Measurements from ENCODE around the gene KRT12.

KRT12 gene

DNA sequence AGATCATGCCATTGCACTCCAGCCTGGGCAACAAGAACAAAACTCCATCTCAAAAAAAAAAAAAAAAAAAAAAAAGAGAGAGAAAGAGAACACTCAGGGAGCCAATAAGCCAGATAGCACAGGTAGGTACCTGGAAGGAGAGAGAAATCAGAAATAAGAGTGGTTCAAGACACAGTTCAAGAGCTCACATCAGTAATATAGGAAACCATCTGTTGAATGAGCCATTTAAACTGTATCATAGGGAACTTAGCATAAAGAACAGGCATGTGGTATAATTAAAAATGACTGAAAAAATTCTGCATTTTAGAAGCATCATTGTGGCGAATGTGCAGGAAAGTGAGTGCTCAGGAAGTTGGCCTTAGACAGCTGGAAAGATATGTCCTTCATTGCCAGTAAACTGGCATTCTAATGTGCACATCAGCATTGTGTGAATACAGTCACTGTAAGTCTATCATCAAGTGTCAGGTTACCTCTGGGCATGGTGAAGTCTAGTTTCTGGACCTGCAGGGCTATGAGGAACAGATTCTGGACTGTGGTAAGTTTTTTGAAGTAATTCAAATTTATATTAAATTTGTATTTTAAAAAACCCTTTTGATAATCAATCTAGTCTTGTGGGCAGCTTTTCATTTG is 20.4 kb downstream of the KRT12 start:
- Mint-ChIP-seq H3K27ac (no peak overlapping the region), H3K4me1 (ENCODE audit: low read depth) (no peaks in the 10 kb centered on the region), H3K36me3 (ENCODE audit: low read depth) (no peaks in the 10 kb centered on the region), H3K27me3 (peaks cover 46% of the 10 kb centered on the region), H3K9me3 (no peaks in the 10 kb centered on the region), H3K4me3 (no peak overlapping the region)
- intact Hi-C loops (cut with micrococcal nuclease) = no loop called here

GRCh38 chr17:40844671-40845107 is 22.3 kb downstream of the KRT12 start:
- intact Hi-C loops (cut with micrococcal nuclease) = no loop called here
- no peaks in the 10 kb centered on the region for H3K4me1 Mint-ChIP-seq (ENCODE audit: low read depth)
- no peak overlapping the region for H3K4me3 Mint-ChIP-seq
- no peak overlapping the region for H3K27ac Mint-ChIP-seq
- H3K36me3 Mint-ChIP-seq (ENCODE audit: low read depth) = no peaks in the 10 kb centered on the region
- H3K9me3 Mint-ChIP-seq = no peaks in the 10 kb centered on the region
- H3K27me3 Mint-ChIP-seq = peaks cover 54% of the 10 kb centered on the region

DNA sequence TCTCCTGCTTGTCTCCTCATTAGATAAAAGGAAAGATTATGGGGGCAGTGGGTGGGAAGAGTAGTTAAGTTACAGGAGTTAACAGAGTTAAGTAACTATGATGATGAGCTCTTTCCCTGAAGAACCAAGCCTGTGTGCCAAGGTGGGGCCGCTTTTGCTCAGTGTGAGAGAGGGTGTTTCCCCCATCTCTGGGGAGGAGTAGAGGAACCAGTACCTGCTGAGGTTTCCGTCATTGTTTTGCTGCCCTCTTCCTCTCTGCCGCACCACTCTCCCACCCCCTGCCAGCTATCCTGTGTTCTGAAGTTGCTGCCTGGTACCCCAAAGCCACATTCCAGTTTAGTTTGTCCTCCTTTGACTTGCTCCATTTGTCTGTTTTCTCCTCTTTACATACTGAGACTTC is 23.8 kb downstream of the KRT12 start:
- Mint-ChIP-seq H3K36me3 (ENCODE audit: low read depth) (no peaks in the 10 kb centered on the region), H3K4me1 (ENCODE audit: low read depth) (no peaks in the 10 kb centered on the region), H3K9me3 (no peaks in the 10 kb centered on the region), H3K4me3 (no peak overlapping the region), H3K27ac (no peak overlapping the region), H3K27me3 (peaks cover 57% of the 10 kb centered on the region)
- intact Hi-C loops (cut with micrococcal nuclease) = no loop called here

DNA sequence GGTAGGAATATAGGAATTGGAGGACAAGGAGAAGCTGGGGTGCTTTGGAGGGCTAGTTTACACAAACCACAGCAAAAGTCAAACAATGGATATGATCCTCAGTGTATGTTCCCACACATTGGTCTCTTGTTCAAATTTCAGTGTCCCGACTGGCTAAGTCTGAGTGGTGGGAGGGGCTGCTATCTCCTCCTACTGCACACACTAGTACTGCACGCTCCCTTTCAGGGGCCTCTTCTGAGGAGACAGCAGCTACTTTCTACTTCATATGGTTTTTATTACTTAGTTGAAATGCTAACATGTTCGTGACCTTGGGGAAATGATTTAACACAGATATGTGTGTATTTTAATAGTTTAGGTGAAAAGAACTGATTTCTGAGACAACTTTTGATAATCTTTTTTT is 25.8 kb downstream of the KRT12 start:
- no peak overlapping the region for H3K4me3 Mint-ChIP-seq
- peaks cover 50% of the 10 kb centered on the region for H3K27me3 Mint-ChIP-seq
- no peaks in the 10 kb centered on the region for H3K4me1 Mint-ChIP-seq (ENCODE audit: low read depth)
- no peaks in the 10 kb centered on the region for H3K9me3 Mint-ChIP-seq
- no peak overlapping the region for H3K27ac Mint-ChIP-seq
- H3K36me3 Mint-ChIP-seq (ENCODE audit: low read depth) = no peaks in the 10 kb centered on the region
- intact Hi-C loops (cut with micrococcal nuclease) = no loop called here

- Mint-ChIP-seq H3K27me3 (peaks cover 32% of the 10 kb centered on the region), H3K27ac (no peak overlapping the region), H3K36me3 (ENCODE audit: low read depth) (no peaks in the 10 kb centered on the region), H3K9me3 (no peaks in the 10 kb centered on the region), H3K4me3 (no peak overlapping the region), H3K4me1 (ENCODE audit: low read depth) (no peaks in the 10 kb centered on the region)
- intact Hi-C loops (cut with micrococcal nuclease) = no loop called here
Measured at GRCh38 chr17:40839194-40839593, 27.8 kb downstream of the KRT12 start.

DNA sequence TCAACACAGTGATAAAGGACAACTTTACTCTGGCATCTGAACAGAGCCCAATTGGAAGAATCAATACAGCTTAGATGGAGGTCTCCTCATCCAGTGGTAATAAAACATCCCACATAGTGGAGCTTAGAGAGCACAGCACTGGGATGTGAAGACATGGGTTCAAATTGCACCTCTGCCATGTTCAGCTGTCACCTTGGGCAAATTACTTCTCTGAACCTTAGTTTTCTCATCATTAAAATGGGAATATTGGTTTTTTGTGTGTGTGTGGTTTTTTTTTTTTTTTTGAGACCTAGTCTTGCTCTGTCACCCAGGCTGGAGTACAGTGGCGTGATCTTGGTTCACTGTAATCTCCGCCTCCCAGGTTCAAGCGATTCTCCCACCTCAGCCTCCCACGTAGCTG is 31.0 kb downstream of the KRT12 start:
- H3K27ac Mint-ChIP-seq = no peak overlapping the region
- no peaks in the 10 kb centered on the region for H3K4me1 Mint-ChIP-seq (ENCODE audit: low read depth)
- no peak overlapping the region for H3K4me3 Mint-ChIP-seq
- intact Hi-C loops (cut with micrococcal nuclease) = no loop called here
- peaks cover 17% of the 10 kb centered on the region for H3K27me3 Mint-ChIP-seq
- no peaks in the 10 kb centered on the region for H3K9me3 Mint-ChIP-seq
- H3K36me3 Mint-ChIP-seq (ENCODE audit: low read depth) = no peaks in the 10 kb centered on the region

DNA sequence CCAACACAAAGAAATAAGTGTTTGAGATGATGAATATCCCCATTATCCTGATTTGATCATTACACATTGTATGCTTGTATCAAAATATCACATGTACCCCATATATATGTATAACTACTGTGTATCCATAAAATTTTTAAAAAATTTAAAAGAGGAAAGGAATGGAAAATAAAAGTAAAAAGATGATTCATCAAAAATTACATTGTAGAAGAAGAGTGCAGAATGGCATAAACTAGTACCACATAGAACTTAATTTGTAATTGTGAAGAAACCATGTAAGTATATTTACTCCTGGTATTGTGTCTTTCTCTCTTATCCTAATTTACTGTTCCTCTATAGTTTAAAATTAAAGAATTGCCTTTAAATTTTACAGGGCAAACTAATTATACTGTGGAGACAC is 33.1 kb downstream of the KRT12 start:
- Mint-ChIP-seq H3K27ac (no peak overlapping the region), H3K9me3 (no peaks in the 10 kb centered on the region), H3K4me3 (no peak overlapping the region), H3K27me3 (peaks cover 7% of the 10 kb centered on the region), H3K4me1 (ENCODE audit: low read depth) (no peaks in the 10 kb centered on the region), H3K36me3 (ENCODE audit: low read depth) (no peaks in the 10 kb centered on the region)
- intact Hi-C loops (cut with micrococcal nuclease) = no loop called here

GRCh38 chr17:40832840-40833239 is 34.2 kb downstream of the KRT12 start:
- Mint-ChIP-seq H3K4me3 (no peak overlapping the region), H3K4me1 (ENCODE audit: low read depth) (no peaks in the 10 kb centered on the region), H3K27me3 (peaks cover 8% of the 10 kb centered on the region), H3K9me3 (no peaks in the 10 kb centered on the region), H3K27ac (no peak overlapping the region), H3K36me3 (ENCODE audit: low read depth) (no peaks in the 10 kb centered on the region)
- intact Hi-C loops (cut with micrococcal nuclease) = no loop called here

- peaks cover 22% of the 10 kb centered on the region for H3K27me3 Mint-ChIP-seq
- no peaks in the 10 kb centered on the region for H3K9me3 Mint-ChIP-seq
- H3K36me3 Mint-ChIP-seq (ENCODE audit: low read depth) = no peaks in the 10 kb centered on the region
- intact Hi-C loops (cut with micrococcal nuclease) = no loop called here
- no peak overlapping the region for H3K4me3 Mint-ChIP-seq
- no peaks in the 10 kb centered on the region for H3K4me1 Mint-ChIP-seq (ENCODE audit: low read depth)
- H3K27ac Mint-ChIP-seq = no peak overlapping the region
Measured at GRCh38 chr17:40830085-40830776, 36.8 kb downstream of the KRT12 start.

DNA sequence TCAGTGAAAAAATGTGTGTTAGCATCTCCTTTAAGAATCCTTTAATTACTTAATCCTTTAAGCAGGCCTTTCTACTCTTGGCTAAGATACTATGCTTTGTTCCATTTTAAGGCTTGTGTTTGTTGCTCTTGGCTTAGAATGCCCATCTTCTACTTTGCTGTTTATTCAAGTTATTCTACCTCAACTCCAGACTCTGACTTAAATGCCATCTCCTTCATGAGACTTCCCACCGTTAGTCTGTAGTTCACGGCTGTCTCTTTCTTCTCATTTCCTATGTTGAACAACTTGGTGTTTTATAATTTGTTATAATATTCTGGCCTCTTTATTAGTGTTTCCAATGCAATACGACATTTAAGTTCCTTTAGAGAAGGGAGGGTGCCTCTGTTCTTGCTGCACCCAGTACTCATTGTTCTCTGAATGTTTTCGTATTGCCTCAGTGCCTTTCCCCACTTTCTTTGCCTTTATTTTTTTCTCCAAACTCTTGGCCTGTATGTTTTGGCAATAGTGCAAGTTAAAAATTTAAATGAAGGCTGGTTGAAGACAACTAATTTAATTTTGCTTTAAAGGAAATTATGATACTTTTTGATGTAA is 38.5 kb downstream of the KRT12 start:
- intact Hi-C loops (cut with micrococcal nuclease) = no loop called here
- H3K9me3 Mint-ChIP-seq = no peaks in the 10 kb centered on the region
- no peak overlapping the region for H3K4me3 Mint-ChIP-seq
- no peaks in the 10 kb centered on the region for H3K4me1 Mint-ChIP-seq (ENCODE audit: low read depth)
- no peak overlapping the region for H3K27ac Mint-ChIP-seq
- peaks cover 31% of the 10 kb centered on the region for H3K27me3 Mint-ChIP-seq
- H3K36me3 Mint-ChIP-seq (ENCODE audit: low read depth) = no peaks in the 10 kb centered on the region

- no peaks in the 10 kb centered on the region for H3K36me3 Mint-ChIP-seq (ENCODE audit: low read depth)
- H3K9me3 Mint-ChIP-seq = no peaks in the 10 kb centered on the region
- H3K4me3 Mint-ChIP-seq = no peak overlapping the region
- intact Hi-C loops (cut with micrococcal nuclease) = no loop called here
- H3K27ac Mint-ChIP-seq = no peak overlapping the region
- peaks cover 31% of the 10 kb centered on the region for H3K27me3 Mint-ChIP-seq
- H3K4me1 Mint-ChIP-seq (ENCODE audit: low read depth) = no peaks in the 10 kb centered on the region
Measured at GRCh38 chr17:40827746-40828453, 39.1 kb downstream of the KRT12 start.

DNA sequence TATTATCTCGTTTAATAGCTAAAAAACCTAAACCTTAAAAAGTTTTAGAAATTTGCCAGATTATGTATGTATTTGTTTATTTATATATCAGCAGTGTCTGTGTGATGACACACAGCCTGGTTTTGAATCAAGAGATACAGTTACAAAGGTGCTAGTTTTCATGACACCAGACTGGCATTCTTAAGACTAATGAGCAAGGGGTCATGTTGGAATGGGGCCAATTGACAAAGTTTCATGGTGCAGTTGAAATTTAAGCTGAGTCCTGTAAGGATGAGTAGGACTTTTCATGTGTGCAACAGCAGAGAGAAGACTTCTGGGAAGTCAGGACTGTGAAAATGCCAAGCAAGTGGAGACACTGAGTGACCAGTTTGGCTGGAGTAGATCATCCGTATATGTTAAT is 41.4 kb downstream of the KRT12 start:
- H3K36me3 Mint-ChIP-seq (ENCODE audit: low read depth) = no peaks in the 10 kb centered on the region
- H3K4me1 Mint-ChIP-seq (ENCODE audit: low read depth) = no peaks in the 10 kb centered on the region
- H3K4me3 Mint-ChIP-seq = no peak overlapping the region
- peaks cover 45% of the 10 kb centered on the region for H3K27me3 Mint-ChIP-seq
- no peak overlapping the region for H3K27ac Mint-ChIP-seq
- H3K9me3 Mint-ChIP-seq = no peaks in the 10 kb centered on the region
- intact Hi-C loops (cut with micrococcal nuclease) = no loop called here

GRCh38 chr17:40824015-40824832 is 42.8 kb downstream of the KRT12 start:
- no peak overlapping the region for H3K4me3 Mint-ChIP-seq

More at GRCh38 chr17:40824015-40824832, 42.8 kb downstream of the KRT12 start:
- no peaks in the 10 kb centered on the region for H3K4me1 Mint-ChIP-seq (ENCODE audit: low read depth)
- no peak overlapping the region for H3K27ac Mint-ChIP-seq
- peaks cover 49% of the 10 kb centered on the region for H3K27me3 Mint-ChIP-seq
- H3K36me3 Mint-ChIP-seq (ENCODE audit: low read depth) = no peaks in the 10 kb centered on the region
- no peaks in the 10 kb centered on the region for H3K9me3 Mint-ChIP-seq
- intact Hi-C loops (cut with micrococcal nuclease) = no loop called here

All from dendritic cell treated with granulocyte-macrophage colony-stimulating factor and Interleukin-4, amounts not matched to agents 40 ng/mL and 50 ng/mL, for 4 days (primary cell).